H1 (cell line): ENCODE data around the gene CORIN. TPM values are rescaled to one million over a fixed set of nuclear protein-coding genes. Genes with fewer than 3 reads are reported as not detected.

Source experiments
- ASH2L ChIP-seq: fragments of 200-600, 300-600 bp; sonication (generic); IDR thresholded peaks from one replicate; pipeline ENCODE4 v1.7.1; 2017; ENCODE audit warnings: low read length
- SAP30 ChIP-seq: fragments of 300-600 bp; sonication (generic); IDR thresholded peaks from 2 replicates; pipeline ENCODE4 v1.7.1; 2012; ENCODE audit warnings: low read length, moderate library complexity, mild to moderate bottlenecking, inconsistent platforms; ENCODE audit not compliant: insufficient read depth, insufficient replicate concordance
- polyA plus RNA-seq, 7 experiments: library from polyadenylated mRNA; depleted of rRNA in 3 of 7; stranded (reverse) in 5 of 7; unstranded in 2 of 7; fragments of >200 nt in 5 of 7; fragments of 200-250 nt in 2 of 7; gene quantifications; 1 replicate in 5 of 7; 2 replicates in 1 of 7; 4 replicates in 1 of 7; pipeline versions ENCODE4 v1.2.1 to v1.2.3, GENCODE V29; 2011 to 2013; ENCODE audit warnings: missing spikeins in 2 of 7, mixed read lengths in 2 of 7
- total RNA-seq: library from RNA; stranded (reverse); fragmentation: NEBNext Ultra II Directional; extraction: Animal tissue kit (Norgen Biotek cat#: 25700); gene quantifications from 2 replicates; pipeline ENCODE4 v1.2.1, GENCODE V29; 2021

CORIN gene
- total and polyA plus RNA-seq, 2 of the 8 experiments (the other 6 are each of a cell fraction or from before 2014, with no cell fraction given): 0.09 to 0.32 TPM

DNA sequence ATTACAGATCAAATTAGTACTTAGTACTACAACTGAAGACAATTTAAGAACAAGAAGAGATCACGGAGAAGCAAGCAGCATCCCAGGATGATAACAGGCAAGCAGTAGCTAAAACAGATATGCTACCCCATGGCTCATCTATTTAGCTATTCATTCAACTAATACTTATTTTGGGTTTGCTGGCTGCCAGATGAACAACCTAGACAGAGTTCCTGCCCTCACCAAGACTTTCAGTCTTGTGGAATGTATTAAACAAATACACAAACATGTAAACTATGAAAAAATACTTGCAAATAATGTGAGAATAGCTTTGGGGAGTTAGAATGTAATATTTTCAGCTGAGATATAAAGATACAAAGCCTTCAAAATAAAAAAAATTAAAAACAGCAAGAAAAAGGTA lies 2.4 kb upstream of the CORIN start (continued):
- TF ChIP-seq SAP30 (no peak), ASH2L (no peak)
